K562 (cell line): ENCODE measurements around the gene CDT1. TPM values are rescaled to one million over a fixed set of nuclear protein-coding genes. Genes with fewer than 3 reads are reported as not detected.

Experiments
- CSDE1 ChIP-seq, 2 experiments: fragments of 450-650 bp; IDR thresholded peaks; 2 replicates each; pipeline ENCODE4 v1.6.1; 2016; ENCODE audit warnings: mild to moderate bottlenecking in 1 of 2
- FOXJ2 ChIP-seq: fragments of 200-800 bp; sonication (Bioruptor generic); IDR thresholded peaks from 2 replicates; pipeline ENCODE4 v1.6.1; 2016; ENCODE audit warnings: missing genetic modification characterization, missing compliant biosample characterization
- FOXP1 ChIP-seq: sonication (generic); formaldehyde crosslinking; IDR thresholded peaks from 2 replicates; pipeline ENCODE4 v1.8.0; 2022; ENCODE audit warnings: mild to moderate bottlenecking, missing genetic modification reagents
- HNRNPH1 ChIP-seq: fragments of 200-400 bp; formaldehyde crosslinking; optimal IDR thresholded peaks from 2 replicates; pipeline ENCODE3; 2017; ENCODE audit warnings: low read depth, mild to moderate bottlenecking, low read length, moderate library complexity
- JUN ChIP-seq, 2 experiments: sonication (generic) in 1 of 2; formaldehyde crosslinking in 1 of 2; IDR thresholded peaks; 2 replicates each; pipeline versions ENCODE4 v1.6.1 to v1.8.0; 2012 to 2022; ENCODE audit warnings: borderline replicate concordance in 2 of 2, mild to moderate bottlenecking in 2 of 2, improper control_type of control experiment in 1 of 2, low read depth in 1 of 2, low read length in 1 of 2, missing genetic modification reagents in 1 of 2
- KLF6 ChIP-seq: fragments of 250-450 bp; sonication (Bioruptor Pico); IDR thresholded peaks from 2 replicates; pipeline ENCODE4 v1.4.0; 2020; ENCODE audit warnings: mild to moderate bottlenecking, moderate library complexity, borderline replicate concordance
- PHB2 ChIP-seq: fragments of 450-650 bp; IDR thresholded peaks from 2 replicates; pipeline ENCODE4 v1.6.1; 2017; ENCODE audit warnings: low read depth
- POLR2AphosphoS5 ChIP-seq: IDR thresholded peaks from 2 replicates; pipeline ENCODE4 v1.6.1; 2011; ENCODE audit warnings: mild to moderate bottlenecking, low read depth, low read length, moderate library complexity; ENCODE audit not compliant: control insufficient read depth, insufficient read depth
- ZKSCAN8 ChIP-seq: fragments of 200-800 bp; sonication (Bioruptor generic); IDR thresholded peaks from 2 replicates; pipeline ENCODE4 v1.6.1; 2016; ENCODE audit warnings: missing genetic modification characterization, missing compliant biosample characterization
- ZNF518B ChIP-seq: fragments of 250-450 bp; sonication (Bioruptor Pico); IDR thresholded peaks from 2 replicates; pipeline ENCODE4 v1.5.0; 2021; ENCODE audit warnings: mild to moderate bottlenecking, moderate library complexity
- polyA plus RNA-seq, 8 experiments: library from polyadenylated mRNA; depleted of rRNA in 4 of 8; stranded (reverse) in 5 of 8; unstranded in 3 of 8; fragments of >200 nt; fragmentation: Nextera tagmentation in 2 of 8; fragmentation: Illumina TruSeq in 1 of 8; extraction: Ambion mirVana in 2 of 8; extraction: Trizol in 1 of 8; gene quantifications; 2 replicates each; pipeline versions ENCODE4 v1.2.1 to v1.2.3, GENCODE V29; 2011 to 2014; ENCODE audit warnings: inconsistent platforms in 1 of 8, missing spikeins in 1 of 8
- total RNA-seq, 7 experiments: library from RNA; depleted of rRNA in 6 of 7; stranded (reverse); fragments of >200 nt in 6 of 7; fragmentation: Illumina TruSeq in 2 of 7; extraction: Trizol in 2 of 7; gene quantifications; 2 replicates each; pipeline versions ENCODE4 v1.2.1 to v1.2.3, GENCODE V29; 2011 to 2021; ENCODE audit warnings: low replicate concordance in 1 of 7
- TF ChIP-seq, protein P1 (sequence below): fragments of 250-450 bp; sonication (Bioruptor Pico); IDR thresholded peaks from 2 replicates; pipeline ENCODE4 v1.4.0; 2020; ENCODE audit warnings: mild to moderate bottlenecking, moderate library complexity
- TF ChIP-seq, protein P2 (sequence below): fragments of 250-450 bp; sonication (Bioruptor Pico); IDR thresholded peaks from 2 replicates; pipeline ENCODE4 v1.5.0; 2021
- TF ChIP-seq, protein P3 (sequence below): fragments of 450-650 bp; formaldehyde crosslinking; IDR thresholded peaks from 2 replicates; pipeline ENCODE4 v1.4.0; 2020; ENCODE audit warnings: mild to moderate bottlenecking, moderate library complexity
- TF ChIP-seq, protein P4 (sequence below): sonication (generic); formaldehyde crosslinking; IDR thresholded peaks from 2 replicates; pipeline ENCODE4 v1.8.1; 2023; ENCODE audit warnings: mild to moderate bottlenecking, missing genetic modification reagents

CDT1 gene
- total and polyA plus RNA-seq, 9 of the 15 experiments (the other 6 are each of a cell fraction or from before 2014, with no cell fraction given) = 0.92 to 178 (median 14.2) TPM

DNA sequence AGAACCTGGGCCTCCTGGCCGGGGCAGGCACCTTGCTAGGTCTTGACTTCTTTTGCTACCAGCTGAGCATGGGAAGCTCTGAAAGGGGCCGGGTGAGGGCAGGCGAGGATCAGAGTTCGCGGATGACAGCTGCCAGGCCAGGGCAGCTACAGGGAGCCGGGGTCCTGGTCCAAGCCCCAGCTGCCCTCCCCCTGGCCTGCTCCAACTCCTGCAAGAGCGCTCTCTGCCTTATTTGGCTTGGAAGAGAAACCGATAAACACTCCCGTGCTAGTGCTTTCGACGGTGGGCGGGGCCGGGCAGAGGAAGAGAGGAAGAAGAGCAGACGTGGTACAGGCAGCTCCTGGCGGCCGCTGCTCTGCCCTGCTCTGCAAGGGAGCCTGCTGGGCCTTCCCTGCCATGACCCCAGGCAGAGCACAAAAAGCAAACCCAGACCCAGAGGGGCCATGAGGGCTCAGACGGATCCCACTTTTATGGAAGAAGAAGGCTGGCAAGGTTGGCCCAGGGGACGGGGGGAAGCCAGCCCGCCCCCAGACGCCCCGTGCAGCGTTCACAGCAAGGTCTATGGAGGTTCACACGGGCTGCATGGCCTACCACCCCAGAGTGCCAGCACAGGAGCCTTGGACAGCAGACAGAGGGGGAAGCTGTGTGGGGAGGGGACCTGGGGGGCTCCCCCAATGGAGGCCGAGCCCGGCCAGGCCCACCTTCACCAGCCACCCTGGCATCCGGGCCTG, 44.2 kb upstream of the CDT1 start (continued):
- TF ChIP-seq, protein P1, sequence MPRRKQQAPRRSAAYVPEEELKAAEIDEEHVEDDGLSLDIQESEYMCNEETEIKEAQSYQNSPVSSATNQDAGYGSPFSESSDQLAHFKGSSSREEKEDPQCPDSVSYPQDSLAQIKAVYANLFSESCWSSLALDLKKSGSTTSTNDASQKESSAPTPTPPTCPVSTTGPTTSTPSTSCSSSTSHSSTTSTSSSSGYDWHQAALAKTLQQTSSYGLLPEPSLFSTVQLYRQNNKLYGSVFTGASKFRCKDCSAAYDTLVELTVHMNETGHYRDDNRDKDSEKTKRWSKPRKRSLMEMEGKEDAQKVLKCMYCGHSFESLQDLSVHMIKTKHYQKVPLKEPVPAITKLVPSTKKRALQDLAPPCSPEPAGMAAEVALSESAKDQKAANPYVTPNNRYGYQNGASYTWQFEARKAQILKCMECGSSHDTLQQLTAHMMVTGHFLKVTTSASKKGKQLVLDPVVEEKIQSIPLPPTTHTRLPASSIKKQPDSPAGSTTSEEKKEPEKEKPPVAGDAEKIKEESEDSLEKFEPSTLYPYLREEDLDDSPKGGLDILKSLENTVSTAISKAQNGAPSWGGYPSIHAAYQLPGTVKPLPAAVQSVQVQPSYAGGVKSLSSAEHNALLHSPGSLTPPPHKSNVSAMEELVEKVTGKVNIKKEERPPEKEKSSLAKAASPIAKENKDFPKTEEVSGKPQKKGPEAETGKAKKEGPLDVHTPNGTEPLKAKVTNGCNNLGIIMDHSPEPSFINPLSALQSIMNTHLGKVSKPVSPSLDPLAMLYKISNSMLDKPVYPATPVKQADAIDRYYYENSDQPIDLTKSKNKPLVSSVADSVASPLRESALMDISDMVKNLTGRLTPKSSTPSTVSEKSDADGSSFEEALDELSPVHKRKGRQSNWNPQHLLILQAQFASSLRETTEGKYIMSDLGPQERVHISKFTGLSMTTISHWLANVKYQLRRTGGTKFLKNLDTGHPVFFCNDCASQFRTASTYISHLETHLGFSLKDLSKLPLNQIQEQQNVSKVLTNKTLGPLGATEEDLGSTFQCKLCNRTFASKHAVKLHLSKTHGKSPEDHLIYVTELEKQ (CRISPR knock-in tag) = no peak
- TF ChIP-seq FOXJ2 (peak; percentile 45; the same call in 1 of the 2 replicates), JUN (IDR thresholded peaks at IDR 0.05; ENCODE audit: borderline replicate concordance, low read depth, low read length) (no peak), JUN (CRISPR knock-in tag; IDR thresholded peaks at IDR 0.05; ENCODE audit: borderline replicate concordance) (no peak), ZNF518B (CRISPR knock-in tag) (no peak), KLF6 (CRISPR knock-in tag) (0 out of 2 replicates have a peak, but pooled peaks have one; percentile 45), PHB2 (no peak), POLR2AphosphoS5 (peak; percentile 9; the same call in 1 of the 2 replicates), ZKSCAN8 (CRISPR knock-in tag) (no peak), CSDE1 (IDR thresholded peaks at IDR 0.05) (no peak), HNRNPH1 (no peak), FOXP1 (no peak)
- TF ChIP-seq, protein P2, sequence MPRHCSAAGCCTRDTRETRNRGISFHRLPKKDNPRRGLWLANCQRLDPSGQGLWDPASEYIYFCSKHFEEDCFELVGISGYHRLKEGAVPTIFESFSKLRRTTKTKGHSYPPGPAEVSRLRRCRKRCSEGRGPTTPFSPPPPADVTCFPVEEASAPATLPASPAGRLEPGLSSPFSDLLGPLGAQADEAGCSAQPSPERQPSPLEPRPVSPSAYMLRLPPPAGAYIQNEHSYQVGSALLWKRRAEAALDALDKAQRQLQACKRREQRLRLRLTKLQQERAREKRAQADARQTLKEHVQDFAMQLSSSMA = no peak
- TF ChIP-seq, protein P3, sequence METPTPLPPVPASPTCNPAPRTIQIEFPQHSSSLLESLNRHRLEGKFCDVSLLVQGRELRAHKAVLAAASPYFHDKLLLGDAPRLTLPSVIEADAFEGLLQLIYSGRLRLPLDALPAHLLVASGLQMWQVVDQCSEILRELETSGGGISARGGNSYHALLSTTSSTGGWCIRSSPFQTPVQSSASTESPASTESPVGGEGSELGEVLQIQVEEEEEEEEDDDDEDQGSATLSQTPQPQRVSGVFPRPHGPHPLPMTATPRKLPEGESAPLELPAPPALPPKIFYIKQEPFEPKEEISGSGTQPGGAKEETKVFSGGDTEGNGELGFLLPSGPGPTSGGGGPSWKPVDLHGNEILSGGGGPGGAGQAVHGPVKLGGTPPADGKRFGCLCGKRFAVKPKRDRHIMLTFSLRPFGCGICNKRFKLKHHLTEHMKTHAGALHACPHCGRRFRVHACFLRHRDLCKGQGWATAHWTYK = peak; percentile 42; the same call in 1 of the 2 replicates
- TF ChIP-seq, protein P4, sequence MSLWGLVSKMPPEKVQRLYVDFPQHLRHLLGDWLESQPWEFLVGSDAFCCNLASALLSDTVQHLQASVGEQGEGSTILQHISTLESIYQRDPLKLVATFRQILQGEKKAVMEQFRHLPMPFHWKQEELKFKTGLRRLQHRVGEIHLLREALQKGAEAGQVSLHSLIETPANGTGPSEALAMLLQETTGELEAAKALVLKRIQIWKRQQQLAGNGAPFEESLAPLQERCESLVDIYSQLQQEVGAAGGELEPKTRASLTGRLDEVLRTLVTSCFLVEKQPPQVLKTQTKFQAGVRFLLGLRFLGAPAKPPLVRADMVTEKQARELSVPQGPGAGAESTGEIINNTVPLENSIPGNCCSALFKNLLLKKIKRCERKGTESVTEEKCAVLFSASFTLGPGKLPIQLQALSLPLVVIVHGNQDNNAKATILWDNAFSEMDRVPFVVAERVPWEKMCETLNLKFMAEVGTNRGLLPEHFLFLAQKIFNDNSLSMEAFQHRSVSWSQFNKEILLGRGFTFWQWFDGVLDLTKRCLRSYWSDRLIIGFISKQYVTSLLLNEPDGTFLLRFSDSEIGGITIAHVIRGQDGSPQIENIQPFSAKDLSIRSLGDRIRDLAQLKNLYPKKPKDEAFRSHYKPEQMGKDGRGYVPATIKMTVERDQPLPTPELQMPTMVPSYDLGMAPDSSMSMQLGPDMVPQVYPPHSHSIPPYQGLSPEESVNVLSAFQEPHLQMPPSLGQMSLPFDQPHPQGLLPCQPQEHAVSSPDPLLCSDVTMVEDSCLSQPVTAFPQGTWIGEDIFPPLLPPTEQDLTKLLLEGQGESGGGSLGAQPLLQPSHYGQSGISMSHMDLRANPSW (CRISPR knock-in tag) = no peak
